SK-N-SH (cell line): ENCODE results near the gene TMPRSS11D. TPM values are rescaled to one million over a fixed set of nuclear protein-coding genes. Genes with fewer than 3 reads are reported as not detected.

Experiments
- CTCF ChIA-PET: fragments of 300-600, 350-600 bp; formaldehyde crosslinking; extraction: SDS; loops from one replicate; lab custom pipeline; 2021; lab: Yijun Ruan, JAX
- POLR2A ChIA-PET: fragments of 350-600 bp; sonication (Branson Sonifier 250); formaldehyde crosslinking; extraction: SDS; loops from one replicate; lab custom pipeline; 2020; ENCODE audit warnings: antibody characterized with exemption, inconsistent platforms; lab: Yijun Ruan, JAX
- DNase-seq: peaks from one replicate; pipeline ENCODE4 v3.0.0; 2012
- H2AFZ ChIP-seq: fragments of 200-600 bp; sonication (generic); 2 replicates; pipeline ENCODE4 v1.8.1; 2016; ENCODE audit warnings: antibody characterized with exemption, mild to moderate bottlenecking, low read depth
- H3F3A ChIP-seq: fragments of 200-600 bp; sonication (generic); replicated peaks from 2 replicates; pipeline ENCODE3; 2016; ENCODE audit warnings: antibody characterized with exemption, mild to moderate bottlenecking; ENCODE audit not compliant: insufficient read depth
- H3K27ac ChIP-seq, 2 experiments: fragments of 200-500 bp in 1 of 2; fragments of 200-600 bp in 1 of 2; sonication (Bioruptor generic) in 1 of 2; sonication (generic), shearing (Covaris generic) in 1 of 2; 2 replicates each; pipeline versions ENCODE4 v1.5.1 to v1.6.1; 2014 to 2016; ENCODE audit warnings: low read depth in 2 of 2, inconsistent platforms in 1 of 2, low read length in 1 of 2, mild to moderate bottlenecking in 1 of 2, mixed read lengths in 1 of 2
- H3K27me3 ChIP-seq: fragments of 200-600 bp; sonication (generic), shearing (Covaris generic); 2 replicates; pipeline ENCODE4 v1.6.1; 2016; ENCODE audit warnings: mixed run types; ENCODE audit not compliant: insufficient read depth
- H3K36me3 ChIP-seq, 2 experiments: fragments of 200-500 bp in 1 of 2; fragments of 200-600 bp in 1 of 2; sonication (Bioruptor generic) in 1 of 2; sonication (generic) in 1 of 2; replicated peaks in 1 of 2; 2 replicates each; pipeline versions ENCODE3 to v1.5.1; 2014 to 2016; ENCODE audit warnings: low read length in 1 of 2, mild to moderate bottlenecking in 1 of 2; ENCODE audit not compliant: insufficient read depth in 2 of 2, control insufficient read depth in 1 of 2
- H3K4me1 ChIP-seq, 2 experiments: fragments of 200-500 bp in 1 of 2; fragments of 200-600 bp in 1 of 2; sonication (Bioruptor generic) in 1 of 2; sonication (generic), shearing (Covaris generic) in 1 of 2; 2 replicates each; pipeline versions ENCODE4 v1.5.1 to v1.6.1; 2014 to 2016; ENCODE audit warnings: low read depth in 1 of 2, low read length in 1 of 2, mixed run types in 1 of 2; ENCODE audit not compliant: insufficient read depth in 2 of 2, control insufficient read depth in 1 of 2
- H3K4me2 ChIP-seq: fragments of 200-600 bp; sonication (generic), shearing (Covaris generic); 2 replicates; pipeline ENCODE4 v1.6.1; 2017; ENCODE audit warnings: mixed run types
- H3K4me3 ChIP-seq, 2 experiments: fragments of 200-500 bp in 1 of 2; fragments of 200-600 bp in 1 of 2; sonication (Bioruptor generic) in 1 of 2; sonication (generic), shearing (Covaris generic) in 1 of 2; 2 replicates each; pipeline versions ENCODE4 v1.5.1 to v1.8.1; 2014 to 2016; ENCODE audit warnings: low read depth in 2 of 2, inconsistent platforms in 1 of 2, low read length in 1 of 2, mild to moderate bottlenecking in 1 of 2, mixed read lengths in 1 of 2, moderate library complexity in 1 of 2
- H3K79me2 ChIP-seq: fragments of 200-600 bp; sonication (generic); 2 replicates; pipeline ENCODE4 v1.8.1; 2017; ENCODE audit warnings: mild to moderate bottlenecking; ENCODE audit not compliant: insufficient read depth
- H3K9ac ChIP-seq: fragments of 200-600 bp; sonication (generic); 2 replicates; pipeline ENCODE4 v1.6.1; 2017; ENCODE audit warnings: mixed run types
- H3K9me2 ChIP-seq: fragments of 200-600 bp; sonication (generic); 2 replicates; pipeline ENCODE4 v1.6.1; 2017; ENCODE audit warnings: mixed run types
- H3K9me3 ChIP-seq: fragments of 200-600 bp; sonication (generic); 2 replicates; pipeline ENCODE4 v1.6.1; 2017; ENCODE audit warnings: mixed run types, mild to moderate bottlenecking, moderate library complexity
- H4K20me1 ChIP-seq: fragments of 200-600 bp; sonication (generic); 2 replicates; pipeline ENCODE4 v1.6.1; 2017; ENCODE audit warnings: mild to moderate bottlenecking, mixed run types; ENCODE audit not compliant: insufficient read depth
- CHD2 ChIP-seq: fragments of 150-350 bp; IDR thresholded peaks from 2 replicates; pipeline ENCODE4 v1.6.1; 2018; ENCODE audit warnings: low read length; ENCODE audit not compliant: partially characterized antibody
- ELF1 ChIP-seq: IDR thresholded peaks from 2 replicates; pipeline ENCODE4 v1.4.0; 2012
- EZH2phosphoT487 ChIP-seq: fragments of 200-600 bp; sonication (generic); IDR thresholded peaks from 2 replicates; pipeline ENCODE4 v1.6.1; 2017; ENCODE audit warnings: low read depth, mixed run types, mild to moderate bottlenecking, antibody characterized with exemption, moderate library complexity, borderline replicate concordance
- FOXJ3 ChIP-seq: sonication (generic); formaldehyde crosslinking; IDR thresholded peaks from 2 replicates; pipeline ENCODE4 v1.5.1; 2020; ENCODE audit warnings: mild to moderate bottlenecking, missing genetic modification reagents
- FOXM1 ChIP-seq: IDR thresholded peaks from 2 replicates; pipeline ENCODE4 v1.4.0; 2012; ENCODE audit warnings: low read depth, mild to moderate bottlenecking
- GATA2 ChIP-seq: sonication (generic); formaldehyde crosslinking; IDR thresholded peaks from 2 replicates; pipeline ENCODE4 v1.5.0; 2020; ENCODE audit warnings: mild to moderate bottlenecking, missing genetic modification reagents
- JUND ChIP-seq: IDR thresholded peaks from 2 replicates; pipeline ENCODE4 v1.4.0; 2012
- MAX ChIP-seq: IDR thresholded peaks from 2 replicates; pipeline ENCODE4 v1.4.0; 2012; ENCODE audit warnings: low read depth
- MEF2A ChIP-seq: IDR thresholded peaks from 2 replicates; pipeline ENCODE4 v1.4.0; 2012; ENCODE audit warnings: low read depth, borderline replicate concordance
- MXI1 ChIP-seq: IDR thresholded peaks from 2 replicates; pipeline ENCODE4 v1.6.1; 2012; ENCODE audit warnings: mild to moderate bottlenecking, low read depth, low read length, improper control_type of control experiment
- PBX3 ChIP-seq: IDR thresholded peaks from 2 replicates; pipeline ENCODE4; 2012
- POLR2AphosphoS5 ChIP-seq: IDR thresholded peaks from 2 replicates; pipeline ENCODE4 v1.6.1; 2012; ENCODE audit warnings: low read depth, low read length
- RAD21 ChIP-seq: IDR thresholded peaks from 2 replicates; pipeline ENCODE4 v1.6.1; 2012; ENCODE audit warnings: mild to moderate bottlenecking, low read length
- SIN3A ChIP-seq: IDR thresholded peaks from 2 replicates; pipeline ENCODE4 v1.6.1; 2012; ENCODE audit warnings: low read depth, mild to moderate bottlenecking, low read length, moderate library complexity, borderline replicate concordance
- SMC3 ChIP-seq: IDR thresholded peaks from 2 replicates; pipeline ENCODE4 v1.6.1; 2012; ENCODE audit warnings: low read depth, low read length, improper control_type of control experiment
- USF1 ChIP-seq: IDR thresholded peaks from 2 replicates; pipeline ENCODE4 v1.4.0; 2012; ENCODE audit warnings: low read depth, borderline replicate concordance
- USF2 ChIP-seq: fragments of 150-350 bp; IDR thresholded peaks from 2 replicates; pipeline ENCODE4 v1.6.1; 2017; ENCODE audit warnings: antibody characterized with exemption, low read length, low read depth, borderline replicate concordance
- WGBS: methylation state at CpG from one replicate; pipeline ENCODE4 v1.1.6; 2017; ENCODE audit warnings: low lambda C conversion rate; 5-methylcytosine and 5-hydroxymethylcytosine counted together
- polyA plus RNA-seq, 3 experiments: library from polyadenylated mRNA; depleted of rRNA; stranded (reverse); fragments of >200 nt; gene quantifications; 2 replicates each; pipeline ENCODE4 v1.2.3, GENCODE V29; 2012

TMPRSS11D gene
- polyA plus RNA-seq, 1 of the 3 experiments (the other 2 are of a cell fraction) = 0.02 TPM

- Histone ChIP-seq H3K4me3 (no peak overlapping the region), H3K79me2 (no peaks in the 10 kb centered on the region), H3K9me3 (no peaks in the 10 kb centered on the region), H3K9me2 (no peaks in the 10 kb centered on the region; the same call in 1 of the 2 replicates), H3F3A (no peaks in the 10 kb centered on the region), H3K27me3 (no peaks in the 10 kb centered on the region), H3K4me1 (no peaks in the 10 kb centered on the region), H3K4me2 (no peak overlapping the region), H4K20me1 (no peaks in the 10 kb centered on the region), H2AFZ (no peak overlapping the region), H3K27ac (no peak overlapping the region), H3K9ac (no peak overlapping the region), H3K36me3 (no peaks in the 10 kb centered on the region)
- POLR2A ChIA-PET = no interaction called here
- TF ChIP-seq POLR2AphosphoS5 = no peak
- no peak for TF ChIP-seq SIN3A
- no peak for TF ChIP-seq MAX
- no peak for TF ChIP-seq CHD2
- no peak for TF ChIP-seq SMC3
- no peak for TF ChIP-seq FOXM1
- no peak for TF ChIP-seq MXI1
- TF ChIP-seq USF1 = no peak
- no peak for TF ChIP-seq FOXJ3
- CTCF ChIA-PET = no interaction called here
- DNase-seq = no peak
Measured at GRCh38 chr4:67897686-67898085, 13.9 kb upstream of the TMPRSS11D start.

- WGBS = 76% methylated on average over 9 of the region's 26 CpGs
- no peaks in the 10 kb centered on the region; the same call in 1 of the 2 replicates for H3K9me2 ChIP-seq
- CTCF ChIA-PET = interaction anchor here (1.3 kb wide), 1 partner anchor 22 kb away, joined by 5 read pairs; no protein-coding TSS in a partner anchor
Measured at GRCh38 chr4:67896421-67897065, 12.7 kb upstream of the TMPRSS11D start.

More at GRCh38 chr4:67896421-67897065, 12.7 kb upstream of the TMPRSS11D start:
- H2AFZ ChIP-seq = no peak overlapping the region
- H3K27me3 ChIP-seq = no peaks in the 10 kb centered on the region
- H3K79me2 ChIP-seq = no peaks in the 10 kb centered on the region
- H3F3A ChIP-seq = no peaks in the 10 kb centered on the region
- H3K4me1 ChIP-seq = no peaks in the 10 kb centered on the region
- no peak overlapping the region for H3K4me2 ChIP-seq
- no peak for TF ChIP-seq PBX3
- no peak for TF ChIP-seq ELF1
- no peak for TF ChIP-seq EZH2phosphoT487
- TF ChIP-seq FOXJ3 = no peak
- no peak for TF ChIP-seq JUND
- no peak for TF ChIP-seq MAX
- no peak for TF ChIP-seq RAD21
- no peak for TF ChIP-seq MEF2A
- no peak for TF ChIP-seq GATA2
- no peak for TF ChIP-seq USF2
- H3K9me3 ChIP-seq = no peaks in the 10 kb centered on the region
- no peak overlapping the region for H3K27ac ChIP-seq
- no peak overlapping the region for H3K4me3 ChIP-seq
- no peak overlapping the region for H3K9ac ChIP-seq
- DNase-seq = no peak
- H3K36me3 ChIP-seq = no peaks in the 10 kb centered on the region
- H4K20me1 ChIP-seq = no peaks in the 10 kb centered on the region
- POLR2A ChIA-PET = no interaction called here
